A673 (cell line): ENCODE results near the gene SCGB3A1. TPM values are rescaled to one million over a fixed set of nuclear protein-coding genes. Genes with fewer than 3 reads are reported as not detected.

ENCODE experiments used
- BruUV-seq: library from RNA; stranded (reverse); fragments of 400-500 nt; replicated peaks from 2 replicates; lab custom pipeline; 2021; lab: Mats Ljungman, UMichigan
- CTCF ChIA-PET: fragments of 300-600 bp; sonication (Branson Sonifier 250); formaldehyde crosslinking; loops from one replicate; lab custom pipeline; 2022; ENCODE audit warnings: antibody characterized with exemption; lab: Charles Lee
- POLR2A ChIA-PET: fragments of 300-600 bp; sonication (Branson Sonifier 250); formaldehyde crosslinking; loops from one replicate; lab custom pipeline; 2022; ENCODE audit warnings: antibody characterized with exemption; ENCODE audit not compliant: low non-redundant PET; lab: Charles Lee
- DNase-seq: peaks from one replicate; pipeline ENCODE4 v3.0.0-alpha.2; 2015; ENCODE audit warnings: low spot score
- H3K27ac ChIP-seq: fragments of 200-600 bp; sonication (generic); 2 replicates; pipeline ENCODE4 v1.5.1; 2016; ENCODE audit warnings: mixed run types, low read depth, mild to moderate bottlenecking, mixed read lengths, antibody characterized with exemption, low read length; ENCODE audit not compliant: poor library complexity, severe bottlenecking
- H3K27me3 ChIP-seq: fragments of 200-600 bp; sonication (generic); replicated peaks from 2 replicates; pipeline ENCODE4 v1.6.1; 2017; ENCODE audit warnings: mixed run types, low read depth, mild to moderate bottlenecking, mixed read lengths, antibody characterized with exemption, low read length; ENCODE audit not compliant: insufficient read depth, poor library complexity
- H3K36me3 ChIP-seq: fragments of 200-600 bp; sonication (generic); 2 replicates; pipeline ENCODE4 v1.6.1; 2016; ENCODE audit warnings: mixed run types, mild to moderate bottlenecking, mixed read lengths, antibody characterized with exemption, low read length; ENCODE audit not compliant: insufficient read depth, poor library complexity, severe bottlenecking
- H3K4me1 ChIP-seq: fragments of 200-600 bp; sonication (generic); 2 replicates; pipeline ENCODE4 v1.6.1; 2017; ENCODE audit warnings: mixed run types, mild to moderate bottlenecking, mixed read lengths, antibody characterized with exemption, low read length; ENCODE audit not compliant: insufficient read depth, poor library complexity, severe bottlenecking
- H3K4me3 ChIP-seq: fragments of 200-600 bp; sonication (generic); 2 replicates; pipeline ENCODE4 v1.5.1; 2016; ENCODE audit warnings: low read depth, mixed run types, mild to moderate bottlenecking, mixed read lengths, low read length; ENCODE audit not compliant: poor library complexity, severe bottlenecking
- H3K9me3 ChIP-seq: fragments of 200-600 bp; sonication (generic); 2 replicates; pipeline ENCODE4 v1.6.1; 2016; ENCODE audit warnings: mixed run types, low read depth, mild to moderate bottlenecking, mixed read lengths, antibody characterized with exemption, low read length; ENCODE audit not compliant: poor library complexity, severe bottlenecking
- EZH2 ChIP-seq: fragments of 200-600 bp; sonication (generic); IDR thresholded peaks from 2 replicates; pipeline ENCODE4 v1.6.1; 2017; ENCODE audit warnings: borderline replicate concordance, low read depth, mild to moderate bottlenecking, mixed read lengths, antibody characterized with exemption, low read length; ENCODE audit not compliant: poor library complexity, severe bottlenecking
- intact Hi-C: fragments of 100-400 bp; cut with micrococcal nuclease; formaldehyde crosslinking; loops from one replicate; pipeline ENCODE4 v1.10.0; 2022; ENCODE audit not compliant: unreplicated experiment
- total RNA-seq: library from RNA; stranded (reverse); gene quantifications from 2 replicates; pipeline ENCODE4 v1.2.3, GENCODE V29; 2021
- TF ChIP-seq, protein P1 (sequence below): fragments of 300-800, 200-600 bp; sonication (generic); conservative IDR thresholded peaks from 2 replicates; pipeline ENCODE4 v1.5.1; 2017; ENCODE audit warnings: low read depth, mild to moderate bottlenecking, antibody characterized with exemption, low read length, moderate library complexity, mixed read lengths

Gene SCGB3A1
- total RNA-seq, 1 experiment from 2014 or later = not detected

- intact Hi-C loops = no loop called here
- Histone ChIP-seq H3K36me3 (no peaks in the 10 kb centered on the region), H3K4me3 (no peak overlapping the region), H3K27ac (no peak overlapping the region), H3K9me3 (no peaks in the 10 kb centered on the region), H3K27me3 (no peaks in the 10 kb centered on the region), H3K4me1 (no peaks in the 10 kb centered on the region)
- TF ChIP-seq, protein P1, sequence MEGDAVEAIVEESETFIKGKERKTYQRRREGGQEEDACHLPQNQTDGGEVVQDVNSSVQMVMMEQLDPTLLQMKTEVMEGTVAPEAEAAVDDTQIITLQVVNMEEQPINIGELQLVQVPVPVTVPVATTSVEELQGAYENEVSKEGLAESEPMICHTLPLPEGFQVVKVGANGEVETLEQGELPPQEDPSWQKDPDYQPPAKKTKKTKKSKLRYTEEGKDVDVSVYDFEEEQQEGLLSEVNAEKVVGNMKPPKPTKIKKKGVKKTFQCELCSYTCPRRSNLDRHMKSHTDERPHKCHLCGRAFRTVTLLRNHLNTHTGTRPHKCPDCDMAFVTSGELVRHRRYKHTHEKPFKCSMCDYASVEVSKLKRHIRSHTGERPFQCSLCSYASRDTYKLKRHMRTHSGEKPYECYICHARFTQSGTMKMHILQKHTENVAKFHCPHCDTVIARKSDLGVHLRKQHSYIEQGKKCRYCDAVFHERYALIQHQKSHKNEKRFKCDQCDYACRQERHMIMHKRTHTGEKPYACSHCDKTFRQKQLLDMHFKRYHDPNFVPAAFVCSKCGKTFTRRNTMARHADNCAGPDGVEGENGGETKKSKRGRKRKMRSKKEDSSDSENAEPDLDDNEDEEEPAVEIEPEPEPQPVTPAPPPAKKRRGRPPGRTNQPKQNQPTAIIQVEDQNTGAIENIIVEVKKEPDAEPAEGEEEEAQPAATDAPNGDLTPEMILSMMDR = no peak
- no peak for TF ChIP-seq EZH2
- CTCF ChIA-PET = no interaction called here
- BruUV-seq = no TSS peak
- POLR2A ChIA-PET = no interaction called here
- no peak for DNase-seq
These were observed 8.8 kb upstream of the SCGB3A1 start for GRCh38 chr5:180599981-180600553.

- intact Hi-C loops = no loop called here
- Histone ChIP-seq H3K9me3 (no peaks in the 10 kb centered on the region), H3K36me3 (no peaks in the 10 kb centered on the region), H3K27ac (no peak overlapping the region), H3K4me3 (no peak overlapping the region), H3K27me3 (no peaks in the 10 kb centered on the region), H3K4me1 (no peaks in the 10 kb centered on the region)
- CTCF ChIA-PET = no interaction called here
- TF ChIP-seq, protein P1 = no peak
- TF ChIP-seq EZH2 = no peak
- DNase-seq = no peak
- no TSS peak for BruUV-seq
- POLR2A ChIA-PET = no interaction called here
These were observed 8.3 kb upstream of the SCGB3A1 start for GRCh38 chr5:180599590-180599914.

- H3K27ac ChIP-seq = no peak overlapping the region
- no peaks in the 10 kb centered on the region for H3K9me3 ChIP-seq
- TF ChIP-seq, protein P1 = no peak
- TF ChIP-seq EZH2 = no peak
- no peak overlapping the region for H3K4me3 ChIP-seq
- no peaks in the 10 kb centered on the region for H3K27me3 ChIP-seq
- POLR2A ChIA-PET = no interaction called here
- DNase-seq = no peak
- H3K4me1 ChIP-seq = no peaks in the 10 kb centered on the region
- BruUV-seq = no TSS peak
- CTCF ChIA-PET = no interaction called here
- no peaks in the 10 kb centered on the region for H3K36me3 ChIP-seq
- intact Hi-C loops = no loop called here
These were observed 7.7 kb upstream of the SCGB3A1 start for GRCh38 chr5:180598797-180599589.
